GM21737 (cell line): ENCODE results near the gene SWAP70.
"Not testable (repeated sequence)": the region's sequence is repeated elsewhere in the genome, so short reads cannot be mapped to it uniquely, and the experiment has no call there.

Experiments
- ATAC-seq: cut with Tn5 transposase; IDR thresholded peaks from one replicate; pipeline ENCODE4 v1.9.1; 2021; ENCODE audit warnings: mild to moderate bottlenecking, moderate library complexity; ENCODE audit not compliant: unreplicated experiment

Gene SWAP70

DNA sequence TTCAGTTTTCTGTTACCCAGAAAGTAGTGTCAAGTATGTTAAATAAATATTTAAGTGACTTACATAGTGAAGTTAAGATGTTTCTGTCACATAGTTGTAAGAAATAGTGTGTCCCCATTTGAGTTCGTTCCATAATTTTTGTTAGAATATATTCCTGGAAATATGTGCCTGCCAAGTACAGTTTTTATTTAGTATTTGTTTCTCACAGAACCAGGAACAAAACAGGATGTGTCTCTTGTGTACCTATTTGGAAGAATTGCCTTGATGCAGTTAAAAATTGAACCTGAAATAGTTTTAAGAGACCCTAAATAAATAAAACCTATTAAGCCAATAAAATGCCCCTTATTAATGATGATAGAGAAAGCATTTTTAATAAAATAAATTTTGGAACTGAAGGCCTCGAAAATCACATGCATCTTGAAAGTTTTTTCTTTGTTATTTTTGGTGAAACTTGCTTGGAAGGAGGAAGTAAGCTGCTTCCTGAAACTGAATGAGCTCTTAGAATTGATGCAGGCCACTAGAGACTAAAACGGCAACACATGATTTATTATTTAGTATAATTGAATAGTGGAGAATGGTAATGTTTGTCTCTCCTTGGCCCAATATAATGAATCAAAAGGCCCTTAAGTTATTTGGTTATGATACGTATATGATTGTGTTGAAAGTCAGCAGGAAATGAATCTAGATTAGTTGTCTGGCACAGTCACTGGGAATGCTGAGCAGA, 55.9 kb downstream of the SWAP70 start:
- no peak for ATAC-seq

DNA sequence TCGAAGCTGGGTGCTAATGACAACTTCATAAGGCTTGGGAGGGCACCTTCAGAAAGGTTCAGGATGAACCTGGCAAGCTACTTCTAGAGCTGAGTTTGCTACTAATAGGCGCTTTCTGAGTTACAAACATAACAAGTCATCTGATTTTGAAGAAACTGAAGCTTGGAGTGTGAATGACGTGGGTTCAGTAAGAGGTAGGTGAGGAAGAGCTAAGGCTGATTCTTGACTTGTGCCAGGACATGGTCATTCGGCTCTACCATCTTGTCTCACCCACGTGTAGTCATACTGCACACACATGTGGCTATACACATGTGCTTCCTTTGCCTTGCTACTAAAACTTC, 56.4 kb downstream of the SWAP70 start:
- ATAC-seq = no peak

DNA sequence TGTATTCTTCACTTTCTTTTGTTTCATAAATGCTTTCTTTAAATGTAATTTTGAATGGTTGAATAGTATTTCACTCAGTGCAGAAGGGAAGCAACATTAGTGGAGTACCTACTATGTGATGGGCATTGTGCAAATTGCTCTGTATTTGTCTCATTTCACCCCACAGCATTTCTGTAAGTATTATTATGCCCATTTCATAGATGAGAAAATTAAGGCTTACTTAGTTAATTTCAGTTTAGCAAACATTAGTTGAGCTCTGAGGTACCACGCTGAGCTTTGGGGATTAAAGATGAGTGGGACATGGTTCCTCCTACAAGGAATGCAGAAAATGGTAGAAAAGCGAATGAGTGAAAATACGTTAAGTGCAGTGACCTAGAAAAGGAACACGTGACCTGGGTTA, 58.1 kb downstream of the SWAP70 start:
- ATAC-seq = no peak

DNA sequence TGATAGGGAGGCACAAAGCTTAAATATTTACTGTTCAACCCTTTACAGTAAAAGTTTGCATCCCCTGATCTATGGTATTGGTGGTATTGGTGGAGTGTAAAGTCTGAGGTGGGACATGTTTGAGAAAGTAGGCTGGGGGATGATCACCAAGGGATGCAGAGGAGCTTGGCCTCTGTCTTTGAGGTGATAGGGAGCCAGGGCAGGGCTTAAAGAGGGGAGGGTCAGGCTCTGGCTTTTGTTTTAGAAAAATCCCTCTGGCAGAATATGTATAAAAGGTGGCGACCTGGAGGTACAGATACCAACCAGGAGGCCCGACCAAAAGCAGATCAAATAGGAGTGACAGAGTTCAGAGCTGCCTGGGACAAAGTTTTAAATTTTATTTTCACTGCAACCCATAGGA, 59.0 kb downstream of the SWAP70 start:
- ATAC-seq = no peak

DNA sequence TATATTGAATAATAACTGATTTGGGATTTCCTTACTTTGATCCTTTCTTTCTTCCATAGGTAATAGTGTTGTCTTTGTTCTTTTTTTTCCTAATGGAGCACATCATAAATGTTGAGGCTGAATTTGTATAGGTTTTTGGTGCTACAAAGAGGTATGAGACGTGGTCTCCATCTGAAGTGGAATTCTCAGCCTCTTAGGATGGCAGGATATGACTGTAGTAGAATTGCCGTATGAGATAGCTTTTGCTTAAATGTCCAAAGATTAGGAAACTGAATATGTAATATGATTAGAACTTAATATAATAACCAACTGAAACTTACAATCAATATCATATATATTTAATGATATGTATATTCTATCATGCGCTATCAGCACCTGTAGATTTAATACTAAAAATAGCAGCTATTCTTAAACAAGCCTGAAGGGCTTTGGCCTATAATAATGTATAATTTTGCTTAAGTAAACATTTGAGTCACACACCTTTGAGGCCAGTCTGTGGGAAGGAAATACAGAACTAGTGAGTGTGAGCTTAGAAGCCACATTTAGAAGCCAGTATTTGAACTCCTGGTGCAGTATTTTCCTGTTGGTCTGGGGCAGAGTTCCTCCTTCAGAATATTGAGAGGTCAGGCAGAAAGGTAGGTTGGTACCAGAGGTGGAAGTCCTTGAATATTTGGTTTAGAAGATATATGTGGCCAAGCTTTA, 62.6 kb downstream of the SWAP70 start:
- ATAC-seq = peak; percentile 53

DNA sequence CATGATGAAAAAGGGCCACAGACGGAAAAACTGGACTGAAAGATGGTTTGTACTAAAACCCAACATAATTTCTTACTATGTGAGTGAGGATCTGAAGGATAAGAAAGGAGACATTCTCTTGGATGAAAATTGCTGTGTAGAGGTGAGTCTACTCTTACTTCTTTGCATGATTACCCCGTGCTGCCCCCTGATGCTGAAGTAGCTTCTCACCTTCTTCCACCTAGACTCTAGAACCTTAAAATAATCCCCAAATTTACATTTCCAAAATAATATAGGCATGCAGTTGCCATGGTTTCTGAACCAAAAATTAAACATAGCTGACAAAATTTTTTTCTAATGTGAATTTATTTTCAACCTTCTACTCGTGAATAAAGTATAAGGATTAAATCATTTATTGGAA, 64.2 kb downstream of the SWAP70 start:
- no peak for ATAC-seq

DNA sequence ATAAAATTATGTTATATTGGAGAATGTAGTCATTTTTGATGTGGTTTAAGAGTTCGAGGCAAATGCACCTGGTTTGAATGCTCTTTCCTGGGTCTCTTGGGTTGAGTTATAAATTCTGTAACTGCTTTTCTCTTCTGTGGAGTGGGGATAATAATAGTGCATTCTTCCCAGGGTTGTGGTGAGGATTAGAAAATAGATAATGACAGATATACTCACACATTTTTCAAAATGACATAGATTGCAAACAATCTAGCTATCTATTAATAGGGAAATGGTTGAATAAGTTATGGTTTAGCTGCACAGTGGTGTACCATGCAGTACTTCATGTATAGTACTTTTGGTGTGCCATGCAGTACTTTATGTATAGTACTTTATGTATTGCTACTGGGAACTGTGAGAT, 67.4 kb downstream of the SWAP70 start:
- ATAC-seq = no peak

DNA sequence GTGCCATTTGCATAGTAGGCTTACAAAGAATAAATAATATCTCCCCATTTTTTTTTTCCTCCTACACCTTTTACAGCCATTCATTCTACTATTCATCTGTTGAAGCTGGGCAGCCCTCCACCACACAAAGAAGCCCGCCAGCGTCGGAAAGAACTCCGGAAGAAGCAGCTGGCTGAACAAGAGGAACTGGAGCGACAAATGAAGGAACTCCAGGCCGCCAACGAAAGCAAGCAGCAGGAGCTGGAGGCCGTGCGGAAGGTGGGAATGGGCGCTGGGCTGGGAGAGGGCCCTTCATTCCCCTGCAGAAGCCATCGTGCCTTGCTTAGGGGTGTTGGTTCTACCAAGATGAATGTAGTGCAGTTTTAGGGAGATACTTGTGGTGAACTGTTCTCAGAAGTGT, 68.6 kb downstream of the SWAP70 start:
- no peak for ATAC-seq

DNA sequence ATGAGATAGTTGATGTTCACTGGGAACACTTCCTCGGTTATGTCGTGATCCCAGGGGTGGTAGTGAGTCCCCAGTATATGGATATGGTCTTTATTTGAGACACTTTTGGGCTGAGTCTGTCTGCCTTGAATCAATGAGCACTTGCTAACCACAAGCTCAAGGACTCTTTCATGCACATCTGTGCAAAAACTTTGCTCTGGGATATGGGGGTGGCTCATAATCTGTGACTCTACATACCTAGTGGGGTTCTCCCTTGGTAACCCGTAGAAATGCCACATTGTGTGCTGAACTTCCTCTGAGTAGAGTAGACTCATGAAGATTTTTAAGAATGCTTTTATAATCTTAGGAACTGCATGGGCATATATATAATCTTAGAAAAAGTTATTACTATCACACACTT, 69.3 kb downstream of the SWAP70 start:
- no peak for ATAC-seq

DNA sequence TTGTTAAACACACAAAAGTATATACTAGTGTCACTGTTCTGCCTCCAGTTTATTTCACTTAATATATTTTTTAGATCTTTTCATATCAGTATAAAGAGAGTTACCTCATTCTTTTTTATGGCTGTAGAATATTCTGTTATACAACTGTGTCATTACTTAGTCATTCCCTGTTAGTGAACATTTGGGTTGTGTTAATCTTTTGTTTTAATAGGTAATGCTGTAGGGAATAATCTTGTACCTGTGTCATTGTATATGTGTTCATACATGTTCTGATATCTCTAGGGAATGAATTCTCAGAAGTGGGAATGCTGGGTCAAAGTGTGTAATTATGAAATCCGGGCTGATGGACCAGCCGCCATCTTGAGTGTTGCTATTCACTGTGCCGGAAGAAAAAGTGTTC, 71.4 kb downstream of the SWAP70 start:
- no peak for ATAC-seq

DNA sequence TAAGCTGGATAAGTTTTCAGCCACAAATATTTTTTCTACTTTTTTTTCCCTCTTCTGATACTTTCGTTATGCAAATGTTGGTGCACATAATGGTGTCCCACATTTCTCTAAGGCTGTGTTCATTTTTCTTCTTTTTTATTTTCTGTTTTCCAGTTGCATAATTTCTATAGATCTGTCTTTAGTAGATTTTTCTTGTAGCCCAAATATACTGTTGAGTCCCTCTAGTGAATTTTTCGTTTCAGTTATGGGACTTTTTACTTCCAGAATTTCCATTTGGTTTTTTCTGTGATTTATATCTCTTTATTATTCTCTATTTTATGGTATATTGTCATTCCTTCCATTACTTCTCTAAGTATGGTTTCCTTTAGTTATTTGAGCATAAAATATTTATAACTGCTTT, 72.0 kb downstream of the SWAP70 start:
- no peak for ATAC-seq

DNA sequence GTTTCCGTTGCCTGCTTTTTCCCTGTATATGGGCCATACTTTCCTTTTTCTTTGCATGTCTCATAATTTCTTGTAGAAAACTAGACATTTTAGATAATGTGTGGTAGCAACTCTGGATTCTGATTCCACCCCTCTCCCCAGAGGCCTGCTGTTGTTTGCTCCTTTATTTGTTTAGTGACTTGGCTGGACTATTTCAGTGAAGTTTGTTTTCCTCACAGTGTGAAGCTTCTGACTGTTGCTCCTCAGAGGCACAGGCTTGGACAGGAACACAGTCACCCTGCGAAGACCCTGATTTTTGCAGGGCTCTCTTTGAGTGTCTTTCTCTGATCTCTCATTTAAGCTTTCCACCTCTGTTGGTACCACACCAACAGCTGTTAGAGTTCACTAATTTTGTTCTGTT, 72.5 kb downstream of the SWAP70 start:
- no peak for ATAC-seq

DNA sequence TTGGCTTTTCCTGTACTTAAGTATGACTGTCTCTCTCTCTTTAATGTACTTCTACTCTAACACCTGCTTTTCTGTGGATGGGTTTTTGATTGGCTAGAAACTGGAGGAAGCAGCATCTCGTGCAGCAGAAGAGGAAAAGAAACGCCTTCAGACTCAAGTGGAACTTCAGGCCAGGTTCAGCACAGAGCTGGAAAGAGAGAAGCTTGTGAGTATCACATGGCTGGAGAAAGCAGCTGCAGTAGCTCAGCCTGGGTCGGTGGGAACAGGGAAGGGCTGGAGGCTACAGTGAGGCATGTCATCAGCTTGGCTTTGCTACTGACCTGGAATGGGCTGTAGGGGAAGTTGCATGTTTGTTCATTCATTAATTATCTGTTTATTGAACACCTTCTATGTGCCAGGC, 74.2 kb downstream of the SWAP70 start:
- ATAC-seq = no peak

DNA sequence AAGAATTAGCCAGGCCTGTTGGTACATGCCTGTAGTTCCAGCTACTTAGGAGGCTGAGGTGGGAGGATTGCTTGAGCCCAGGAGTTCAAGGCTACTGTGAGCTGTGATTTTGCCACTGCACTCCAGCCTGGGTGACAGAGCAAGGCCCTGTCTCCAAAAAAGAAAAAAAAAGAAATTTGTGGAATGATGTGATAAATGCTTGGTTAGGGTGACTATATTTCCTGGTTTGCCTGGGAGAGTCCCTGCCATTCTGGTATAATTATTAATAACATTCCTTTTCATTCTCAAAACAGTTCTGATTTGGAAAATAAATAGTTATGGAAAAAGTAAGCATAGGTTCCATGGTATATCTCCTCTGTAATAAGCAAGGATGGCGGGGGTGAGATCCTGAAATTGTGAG, 74.8 kb downstream of the SWAP70 start:
- no peak for ATAC-seq

DNA sequence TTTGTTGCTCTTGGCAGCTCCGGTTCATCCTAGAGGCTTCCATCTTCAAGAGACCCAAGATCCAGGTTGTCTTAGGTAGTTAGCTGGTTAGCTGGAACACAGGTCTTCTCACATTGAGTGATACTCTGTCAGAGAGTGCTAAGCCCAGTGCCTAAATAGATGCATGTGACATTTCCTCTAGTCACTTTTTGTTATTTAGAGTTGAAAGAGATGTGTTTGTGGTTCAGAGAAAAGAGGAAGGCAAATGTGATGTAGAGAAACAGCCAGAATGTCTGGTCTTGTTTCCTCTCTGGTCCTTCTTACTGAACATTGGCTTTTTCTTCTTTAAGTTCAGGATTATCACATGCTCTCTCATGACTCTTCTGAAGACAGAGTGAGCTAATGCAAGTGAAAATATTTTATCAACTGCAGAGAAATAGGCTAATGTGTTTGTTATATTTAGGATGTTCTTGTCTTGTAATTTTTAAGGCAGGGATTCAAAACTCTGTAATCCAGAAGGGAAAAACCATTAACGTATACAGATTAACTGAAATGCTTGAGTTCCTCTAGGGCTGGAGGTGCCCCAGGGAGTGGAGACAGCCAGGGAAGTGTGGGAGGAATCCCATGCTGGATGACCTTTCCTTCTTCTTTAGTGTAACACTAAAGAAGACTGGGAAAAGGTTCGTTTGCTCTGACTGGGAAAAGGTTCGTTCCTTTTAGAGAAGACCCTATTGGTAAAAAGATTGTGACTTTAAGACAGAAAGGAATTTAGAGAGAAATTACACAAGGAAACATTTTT, 75.4 kb downstream of the SWAP70 start:
- ATAC-seq = peak; percentile 72

DNA sequence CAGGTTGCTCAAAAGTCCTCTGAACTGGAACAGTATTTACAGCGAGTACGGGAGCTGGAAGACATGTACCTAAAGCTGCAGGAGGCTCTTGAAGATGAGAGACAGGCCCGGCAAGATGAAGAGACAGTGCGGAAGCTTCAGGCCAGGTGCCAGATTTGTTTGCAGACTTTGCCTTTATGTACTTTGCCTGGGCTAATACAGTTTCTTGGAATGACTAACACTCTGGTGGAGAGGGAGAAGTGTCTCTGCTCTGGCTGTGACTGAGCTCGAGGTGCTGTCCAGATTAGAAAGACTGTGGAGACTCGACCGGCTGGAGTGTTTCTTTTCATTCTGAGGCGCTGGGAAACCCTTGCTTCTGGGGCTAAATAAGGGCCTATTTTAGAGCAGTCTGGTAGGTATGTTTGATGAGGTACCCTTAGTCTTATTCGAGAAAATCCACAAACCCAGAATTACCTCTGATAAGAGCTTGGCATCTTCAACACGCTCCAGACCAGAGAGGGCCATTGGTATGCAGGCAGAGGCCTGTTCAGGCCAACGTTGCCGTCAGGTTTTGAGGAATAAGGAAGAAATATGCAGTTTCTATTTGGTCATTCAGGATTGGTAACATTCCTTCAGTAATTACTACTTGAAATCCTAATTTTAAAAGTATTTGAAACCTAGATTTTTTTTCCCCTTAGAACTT, 76.5 kb downstream of the SWAP70 start:
- ATAC-seq = no peak

DNA sequence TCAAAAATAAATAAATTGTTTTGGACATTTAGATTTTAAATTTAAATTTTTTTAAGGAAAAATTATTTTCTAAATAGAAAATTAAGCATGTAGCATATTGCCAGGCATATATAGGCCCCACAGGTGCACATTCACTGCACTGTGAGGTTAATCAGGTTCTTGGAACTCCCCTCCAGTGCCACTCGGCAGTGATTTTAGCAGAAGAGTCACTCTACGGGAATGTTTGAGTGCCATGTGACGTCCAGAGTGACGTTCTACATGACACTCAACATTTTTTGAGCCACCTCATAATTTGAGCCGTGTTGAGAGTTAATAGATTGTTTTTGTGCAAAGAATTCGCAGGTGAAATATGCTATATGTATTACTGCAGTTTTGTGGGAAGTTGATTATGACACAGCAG, 77.4 kb downstream of the SWAP70 start:
- no peak for ATAC-seq

DNA sequence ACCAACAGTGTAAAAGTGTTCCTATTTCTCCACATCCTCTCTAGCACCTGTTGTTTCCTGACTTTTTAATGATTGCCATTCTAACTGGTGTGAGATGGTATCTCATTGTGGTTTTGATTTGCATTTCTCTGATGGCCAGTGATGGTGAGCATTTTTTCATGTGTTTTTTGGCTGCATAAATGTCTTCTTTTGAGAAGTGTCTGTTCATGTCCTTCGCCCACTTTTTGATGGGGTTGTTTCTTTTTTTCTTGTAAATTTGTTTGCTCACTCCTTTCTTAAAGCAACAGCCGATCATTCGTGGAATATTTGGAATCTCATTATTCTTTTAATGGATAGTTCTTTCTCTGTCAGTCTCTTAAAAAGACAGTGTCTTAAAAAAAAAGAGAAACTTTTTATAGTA, 79.6 kb downstream of the SWAP70 start:
- not testable (repeated sequence) for ATAC-seq

DNA sequence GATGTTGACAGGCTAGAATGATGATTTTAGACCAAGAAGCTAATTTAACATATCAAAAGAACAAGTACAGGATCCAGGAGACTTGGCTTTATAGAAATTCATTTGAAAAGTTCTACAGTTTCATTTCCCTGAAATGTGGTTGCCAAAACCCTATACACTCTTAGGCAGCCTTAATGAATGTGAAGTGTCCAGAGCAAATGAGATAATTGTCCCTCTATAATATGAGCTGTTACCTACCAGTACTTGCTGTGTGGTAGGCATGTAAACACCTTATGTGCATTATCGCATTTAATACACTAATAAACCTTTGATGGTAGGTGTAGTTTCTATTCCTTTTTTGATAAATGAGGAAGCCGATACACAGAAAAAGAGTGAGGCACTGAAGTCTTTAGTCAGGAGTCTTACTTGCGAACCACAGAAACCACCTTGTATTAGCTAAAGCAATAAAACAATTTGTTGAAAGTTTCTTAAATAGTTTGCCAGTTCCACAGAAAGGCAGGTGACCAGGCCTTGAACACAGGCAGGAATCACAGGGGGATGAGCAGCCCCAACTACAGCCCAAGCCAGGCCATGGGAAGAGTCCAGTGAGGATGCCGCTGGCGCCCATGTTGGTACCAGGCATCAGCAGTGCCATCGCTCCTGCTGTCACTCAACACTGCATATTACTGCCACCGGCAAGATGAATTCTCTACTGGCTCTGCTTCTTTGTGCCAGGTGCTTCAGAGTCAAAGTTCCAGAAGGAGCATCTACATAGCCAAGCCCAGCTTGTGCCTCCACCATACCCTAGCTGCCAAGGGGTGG, 81.7 kb downstream of the SWAP70 start:
- peak; percentile 43 for ATAC-seq

DNA sequence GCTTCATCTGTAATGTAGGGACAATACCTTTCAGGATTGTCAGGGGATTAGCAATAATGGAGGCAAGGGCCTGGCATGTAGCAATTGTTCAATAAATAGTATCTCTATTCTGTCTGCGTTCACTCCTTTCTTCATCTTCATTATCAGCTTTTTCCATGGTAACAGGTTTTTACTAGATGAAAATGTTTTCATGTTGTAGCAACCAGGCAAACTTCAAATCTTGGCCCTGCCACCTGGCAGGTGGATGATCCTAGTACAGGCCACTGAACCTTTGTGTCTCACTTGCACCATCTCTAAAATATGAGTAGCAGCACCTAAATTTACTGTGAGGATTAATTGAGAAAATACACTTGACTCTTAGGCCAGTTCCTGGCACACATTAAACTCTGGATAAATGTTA, 83.4 kb downstream of the SWAP70 start:
- ATAC-seq = no peak

DNA sequence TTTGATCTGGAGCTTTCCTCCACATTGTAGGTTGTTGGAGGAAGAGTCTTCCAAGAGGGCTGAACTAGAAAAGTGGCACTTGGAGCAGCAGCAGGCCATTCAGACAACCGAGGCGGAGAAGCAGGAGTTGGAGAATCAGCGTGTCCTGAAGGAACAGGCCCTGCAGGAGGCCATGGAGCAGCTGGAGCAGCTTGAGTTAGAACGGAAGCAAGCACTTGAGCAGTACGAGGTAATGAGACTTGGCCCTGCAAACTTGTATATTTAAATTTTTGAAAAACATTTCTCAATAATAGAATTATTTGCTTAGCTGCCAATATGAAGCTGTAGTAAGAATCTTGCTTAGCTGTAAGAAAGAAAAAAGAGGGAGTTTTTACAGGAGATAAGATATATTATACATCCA, 84.0 kb downstream of the SWAP70 start:
- no peak for ATAC-seq
